SKM-1 (cell line): ENCODE results near the gene SHC1.
"Not testable (repeated sequence)": the region's sequence is repeated elsewhere in the genome, so short reads cannot be mapped to it uniquely, and the experiment has no call there.

ENCODE experiments used
- DNase-seq: peaks from one replicate; lab custom pipeline; 2025; ENCODE audit not compliant: unreplicated experiment; lab: John Stamatoyannopoulos, UW

Gene SHC1

DNA sequence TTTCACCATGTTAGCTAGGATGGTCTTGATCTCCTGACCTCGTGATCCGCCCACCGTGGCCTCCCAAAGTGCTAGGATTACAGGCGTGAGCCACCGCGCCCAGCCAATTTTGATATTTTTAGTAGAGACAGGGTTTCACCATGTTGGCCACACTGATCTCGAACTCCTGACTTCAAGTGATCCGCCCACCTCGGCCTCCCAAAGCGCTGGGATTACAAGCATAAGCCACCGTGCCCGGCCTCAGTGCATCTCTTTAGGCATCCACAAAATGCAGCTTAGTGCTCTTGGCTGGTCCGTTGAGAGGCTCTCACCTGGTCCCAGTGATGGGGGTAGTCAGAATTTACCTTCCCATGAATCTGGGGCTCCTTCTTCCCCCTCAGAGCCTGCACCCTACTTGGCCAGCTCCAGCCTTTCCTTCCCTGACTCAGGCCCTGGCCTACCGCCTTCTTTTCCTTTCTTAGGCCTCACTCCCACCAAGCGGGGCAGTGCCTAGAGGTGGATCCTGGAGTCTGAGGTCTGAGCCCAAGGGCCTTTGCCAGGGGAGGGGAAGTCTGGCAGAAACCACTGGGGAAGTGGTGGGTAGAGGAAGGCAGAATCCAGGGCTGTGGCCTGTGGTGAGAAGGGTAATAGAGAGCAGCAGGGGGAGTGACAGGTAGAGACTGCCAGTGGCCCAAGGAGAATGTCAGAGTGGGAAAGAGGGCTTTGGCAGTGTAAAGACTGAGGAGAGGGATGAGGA, 26.6 kb upstream of the SHC1 start:
- peak; percentile 73 for DNase-seq

DNA sequence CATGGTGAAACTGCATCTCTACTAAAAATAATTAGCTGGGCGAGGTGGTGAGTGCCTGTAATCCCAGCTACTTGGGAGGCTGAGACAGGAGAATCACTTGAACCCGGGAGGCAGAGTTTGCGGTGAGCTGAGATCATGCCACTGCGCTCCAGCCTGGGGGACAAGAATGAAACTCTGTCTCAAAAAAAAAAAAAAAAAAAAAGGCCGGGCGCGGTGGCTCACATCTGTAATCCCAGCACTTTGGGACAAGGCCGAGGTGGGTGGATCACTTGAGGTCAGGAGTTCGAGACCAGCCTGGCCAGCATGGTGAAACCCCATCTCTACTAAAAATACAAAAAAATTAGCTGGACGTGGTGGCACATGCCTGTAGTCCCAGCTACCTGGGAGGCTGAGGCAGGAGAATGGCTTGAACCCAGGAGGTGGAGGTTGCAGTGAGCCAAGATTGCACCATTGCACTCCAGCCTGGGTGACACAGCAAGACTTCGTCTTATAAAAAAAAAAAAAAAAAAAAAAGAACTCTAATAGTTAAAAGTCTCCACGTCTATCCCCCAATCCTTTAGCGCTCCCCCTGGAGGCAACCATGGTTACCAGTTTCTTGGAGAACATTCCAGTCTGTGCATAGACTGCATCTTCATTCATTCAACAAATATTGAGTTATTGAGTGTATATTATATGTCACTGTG, 24.9 kb upstream of the SHC1 start:
- not testable (repeated sequence) for DNase-seq

DNA sequence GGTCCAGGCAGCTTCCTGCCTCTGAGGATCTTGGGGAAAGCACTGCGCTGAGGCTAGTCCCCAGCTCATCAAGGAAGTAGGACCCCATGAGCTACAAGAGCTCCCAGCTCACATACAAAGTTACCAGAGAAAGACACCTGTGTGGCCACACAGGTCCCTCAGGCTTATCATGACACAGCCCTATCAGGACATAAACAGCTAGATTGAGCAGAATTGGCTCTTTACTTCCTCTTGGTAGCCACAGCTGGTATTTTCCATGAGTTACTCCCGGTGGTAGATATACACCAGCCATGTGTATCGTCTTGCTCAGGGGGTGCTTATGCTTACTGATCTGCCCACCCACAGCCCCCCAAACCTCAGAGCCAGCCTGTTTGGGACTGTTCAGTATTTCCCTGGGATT, 24.0 kb upstream of the SHC1 start:
- no peak for DNase-seq

DNA sequence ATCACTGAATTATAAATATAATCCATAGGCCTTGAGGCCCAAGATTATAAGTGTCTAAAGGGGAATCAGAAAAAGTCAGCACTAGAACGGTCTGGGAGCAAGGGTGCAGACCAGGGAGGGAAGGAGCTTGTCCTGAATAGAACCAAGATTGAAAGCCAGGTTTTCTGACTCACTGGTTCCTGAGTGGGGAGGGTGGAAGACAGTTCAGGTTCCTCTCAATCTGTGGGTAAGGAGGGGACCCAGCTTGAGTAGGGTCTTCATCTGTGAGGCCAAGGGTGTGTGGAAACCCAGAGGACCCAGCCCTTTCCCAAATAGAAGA, 23.7 kb upstream of the SHC1 start:
- DNase-seq, result no peak

DNA sequence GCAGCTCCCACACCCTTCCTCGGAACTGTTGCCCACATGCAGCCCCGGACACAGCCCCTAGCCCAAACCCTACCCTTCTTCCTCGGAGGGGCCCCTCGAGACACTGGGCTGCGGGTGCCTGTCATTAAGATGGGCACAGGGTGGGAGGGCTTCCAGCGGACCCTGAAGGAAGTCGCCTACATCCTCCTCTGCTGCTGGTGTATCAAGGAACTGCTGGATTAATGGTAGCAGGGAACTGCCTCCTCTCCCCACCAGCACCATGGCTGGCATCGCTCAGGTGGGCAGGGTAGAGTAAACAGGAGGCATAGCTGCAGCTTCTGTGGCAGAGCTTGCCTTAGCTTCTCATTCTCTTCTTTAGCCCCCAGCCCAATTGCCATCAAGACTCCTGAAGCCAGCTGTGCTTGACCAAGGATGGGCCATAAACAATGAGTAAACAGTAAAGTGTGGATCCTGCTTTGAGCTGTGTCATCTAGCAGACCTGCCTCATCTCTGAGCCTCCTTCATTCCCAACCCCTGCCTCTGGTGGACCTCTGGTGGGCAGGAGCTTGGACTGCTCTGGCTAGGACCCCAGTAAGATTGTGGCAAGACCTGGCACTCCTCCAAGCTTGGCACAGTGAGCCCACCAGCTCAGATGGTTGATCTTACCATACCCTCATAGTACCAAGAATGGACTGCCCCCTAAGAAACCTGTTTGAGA, 23.2 kb upstream of the SHC1 start, which contains the start of gene LENEP:
Gene LENEP, plus strand, starts transcription at position 15 of the 697 bp plus-strand sequence. Its CDS starts 22 bp downstream, at position 37.
- DNase-seq, result no peak

DNA sequence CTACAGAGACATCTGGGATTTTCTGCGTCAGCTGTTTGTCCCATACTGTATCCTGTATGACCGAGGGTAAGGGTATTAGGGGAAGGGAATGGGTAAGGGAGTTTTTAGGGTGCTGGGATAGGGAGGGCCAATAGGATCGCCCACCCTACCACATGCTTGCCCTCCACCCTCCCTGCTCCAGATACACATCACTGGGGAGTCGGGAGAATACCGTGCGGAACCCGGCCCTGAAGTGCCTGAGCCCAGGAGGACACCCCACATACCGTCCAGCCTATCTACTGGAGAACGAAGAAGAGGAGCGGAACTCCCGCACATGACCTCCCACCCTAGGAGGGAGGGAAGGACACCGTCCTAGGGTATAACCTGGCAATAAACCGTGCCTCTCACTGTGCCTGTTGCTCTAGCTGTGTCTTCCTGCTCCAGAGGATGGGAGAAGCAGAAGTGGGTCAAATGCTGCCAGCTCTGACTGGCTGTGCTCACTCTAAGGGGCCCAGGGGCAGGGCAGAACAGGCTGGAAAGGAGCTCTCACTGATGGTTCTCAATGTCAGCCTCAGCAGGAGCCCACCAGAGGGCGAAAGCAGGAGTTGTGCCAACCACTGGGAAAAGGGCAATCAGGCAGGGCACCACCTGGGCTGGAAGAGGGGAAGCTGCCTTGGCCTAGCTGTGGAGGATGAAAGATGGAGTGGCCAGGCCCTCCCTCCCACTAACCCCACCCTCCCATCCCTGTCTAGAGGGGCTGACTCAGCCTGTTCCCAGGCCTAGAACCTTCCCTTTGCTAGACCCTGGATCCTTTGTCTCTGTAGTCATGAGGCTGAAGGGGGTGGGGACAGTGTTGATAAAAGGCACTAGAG, 22.4 kb upstream of the SHC1 start:
- no peak for DNase-seq

DNA sequence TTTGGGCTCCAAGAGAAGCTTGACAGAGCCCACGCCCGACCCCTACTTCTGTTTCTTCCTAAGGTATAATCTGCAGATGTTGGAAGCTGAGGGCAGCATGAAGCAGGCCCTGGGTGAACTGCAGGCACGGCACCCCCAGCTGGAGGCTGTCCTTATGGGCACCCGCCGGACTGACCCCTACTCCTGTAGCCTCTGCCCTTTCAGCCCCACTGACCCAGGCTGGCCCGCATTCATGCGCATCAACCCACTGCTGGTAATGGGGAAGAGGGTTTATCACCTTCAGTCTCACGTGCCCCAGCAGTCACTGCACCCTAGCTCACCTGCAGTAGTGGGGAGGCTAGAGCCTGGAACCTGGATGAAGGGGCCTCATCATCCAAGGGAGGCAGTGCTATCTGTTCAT, 19.7 kb upstream of the SHC1 start:
- no peak for DNase-seq

DNA sequence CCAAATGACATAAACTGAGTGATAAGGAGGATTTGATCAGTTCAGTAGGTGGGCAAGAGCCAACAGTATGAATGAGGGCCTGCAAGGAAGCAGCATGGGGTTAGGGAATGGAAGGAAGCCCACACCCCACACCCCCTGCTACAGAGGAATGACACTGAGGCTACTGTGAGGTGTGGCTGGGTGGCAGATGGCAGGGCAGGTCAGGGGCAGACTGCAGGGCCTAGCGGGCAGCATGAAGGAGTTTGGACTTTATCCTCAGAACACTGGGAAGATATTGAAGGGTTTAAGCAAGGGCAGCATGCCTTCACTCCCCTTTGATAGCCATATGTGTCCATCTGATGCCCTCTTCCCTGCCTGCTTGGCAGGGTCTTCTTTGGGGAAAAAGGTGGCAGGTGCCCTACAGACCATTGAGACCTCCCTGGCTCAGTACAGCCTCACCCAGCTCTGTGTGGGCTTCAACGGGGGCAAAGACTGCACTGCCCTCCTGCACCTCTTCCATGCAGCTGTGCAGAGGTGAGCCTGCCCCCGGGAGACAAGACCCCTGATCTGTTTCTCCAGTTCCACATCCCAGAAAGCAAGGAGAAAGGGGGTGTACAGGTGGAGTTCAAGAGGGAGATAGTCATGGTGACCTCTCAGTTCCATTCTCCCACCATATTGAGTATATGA, 18.8 kb upstream of the SHC1 start:
- DNase-seq, result no peak

DNA sequence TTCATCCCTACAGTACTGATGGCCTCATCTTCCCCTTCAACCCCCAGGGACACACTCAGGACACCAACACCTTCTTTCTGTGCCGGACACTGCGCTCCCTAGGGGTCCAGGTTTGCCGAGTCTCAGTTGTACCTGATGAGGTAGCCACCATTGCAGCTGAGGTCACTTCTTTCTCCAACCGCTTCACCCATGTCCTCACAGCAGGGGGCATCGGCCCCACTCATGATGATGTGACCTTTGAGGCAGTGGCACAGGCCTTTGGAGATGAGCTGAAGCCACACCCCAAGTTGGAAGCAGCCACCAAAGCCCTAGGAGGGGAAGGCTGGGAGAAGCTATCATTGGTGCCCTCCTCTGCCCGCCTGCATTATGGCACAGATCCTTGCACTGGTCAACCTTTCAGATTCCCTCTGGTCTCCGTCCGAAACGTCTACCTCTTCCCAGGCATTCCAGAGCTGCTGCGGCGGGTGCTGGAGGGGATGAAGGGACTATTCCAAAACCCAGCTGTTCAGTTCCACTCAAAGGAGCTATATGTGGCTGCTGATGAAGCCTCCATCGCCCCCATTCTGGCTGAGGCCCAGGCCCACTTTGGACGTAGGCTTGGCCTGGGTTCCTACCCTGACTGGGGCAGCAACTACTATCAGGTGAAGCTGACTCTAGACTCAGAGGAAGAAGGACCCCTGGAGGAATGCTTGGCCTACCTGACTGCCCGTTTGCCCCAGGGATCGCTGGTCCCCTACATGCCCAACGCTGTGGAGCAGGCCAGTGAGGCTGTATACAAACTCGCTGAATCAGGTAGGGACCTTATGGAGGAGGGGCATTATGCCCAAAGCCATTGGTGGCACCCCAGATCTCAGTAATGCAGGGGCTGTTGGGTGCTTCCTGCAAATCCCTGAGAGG, 17.8 kb upstream of the SHC1 start:
- no peak for DNase-seq

DNA sequence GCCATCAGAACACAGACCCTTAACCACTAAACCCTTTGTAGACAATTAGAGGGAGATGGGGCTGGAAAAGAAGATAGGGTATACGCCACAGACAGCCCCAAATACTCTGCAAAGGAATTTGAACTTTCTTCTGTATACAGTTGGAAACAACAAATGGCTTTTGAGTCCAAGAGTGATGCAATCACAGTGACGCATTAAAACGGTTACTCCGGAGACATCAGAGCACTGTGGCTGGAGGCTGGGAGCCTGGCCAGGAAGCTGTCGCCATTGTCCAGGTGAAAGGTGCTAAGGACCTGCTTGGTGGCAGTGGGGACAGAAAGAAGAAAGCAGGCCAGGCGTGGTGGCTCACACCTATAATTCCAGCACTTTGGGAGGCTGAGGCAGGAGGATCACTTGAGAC, 16.8 kb upstream of the SHC1 start:
- no peak for DNase-seq

DNA sequence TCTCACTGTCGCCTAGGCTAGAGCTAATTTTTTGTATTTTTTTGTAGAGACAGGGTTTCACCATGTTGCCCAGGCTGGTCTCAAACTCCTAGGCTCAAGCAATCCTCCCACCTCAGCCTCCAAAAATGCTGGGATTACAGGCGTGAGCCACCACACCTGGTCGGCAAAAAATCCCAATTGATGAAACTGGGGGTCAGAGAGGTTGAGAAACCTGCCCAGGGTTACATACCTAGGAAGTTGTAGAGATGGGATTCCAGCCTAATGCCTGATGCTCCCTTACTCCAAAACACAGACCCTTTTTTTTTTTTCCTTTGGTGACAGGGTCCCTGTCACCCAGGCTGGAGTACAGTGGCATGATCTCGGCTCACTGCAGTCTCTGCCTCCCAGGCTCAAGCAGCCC, 16.2 kb upstream of the SHC1 start:
- DNase-seq, result not testable (repeated sequence)

DNA sequence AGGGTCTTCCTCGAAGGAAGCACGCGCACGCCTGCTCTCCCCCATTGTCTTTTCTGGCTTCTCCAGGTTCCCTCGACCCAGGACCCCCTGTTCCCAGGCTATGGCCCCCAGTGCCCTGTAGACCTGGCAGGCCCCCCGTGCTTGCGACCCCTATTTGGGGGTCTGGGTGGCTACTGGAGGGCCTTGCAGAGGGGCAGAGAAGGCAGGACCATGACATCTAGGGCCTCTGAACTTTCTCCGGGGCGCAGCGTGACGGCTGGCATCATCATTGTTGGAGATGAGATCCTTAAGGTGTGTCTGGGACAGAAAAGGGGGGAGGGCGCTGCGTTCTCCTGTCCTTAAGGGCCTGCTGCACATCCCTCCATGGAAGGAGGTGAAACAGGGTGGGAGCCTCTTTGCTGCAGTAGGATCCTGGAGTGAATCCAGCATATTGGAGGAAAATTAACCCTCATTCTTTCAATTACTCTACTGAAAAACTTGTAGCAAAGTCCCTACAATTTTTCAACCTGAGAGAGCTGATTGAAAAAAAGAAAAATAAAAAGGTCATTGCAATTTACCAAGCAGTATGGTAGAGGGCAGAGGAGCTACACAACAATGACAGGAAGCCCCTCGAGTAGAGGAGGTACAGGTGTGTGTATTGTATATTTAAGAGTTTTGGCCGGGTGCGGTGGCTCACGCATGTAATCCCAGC, 13.4 kb upstream of the SHC1 start:
- DNase-seq, result no peak

DNA sequence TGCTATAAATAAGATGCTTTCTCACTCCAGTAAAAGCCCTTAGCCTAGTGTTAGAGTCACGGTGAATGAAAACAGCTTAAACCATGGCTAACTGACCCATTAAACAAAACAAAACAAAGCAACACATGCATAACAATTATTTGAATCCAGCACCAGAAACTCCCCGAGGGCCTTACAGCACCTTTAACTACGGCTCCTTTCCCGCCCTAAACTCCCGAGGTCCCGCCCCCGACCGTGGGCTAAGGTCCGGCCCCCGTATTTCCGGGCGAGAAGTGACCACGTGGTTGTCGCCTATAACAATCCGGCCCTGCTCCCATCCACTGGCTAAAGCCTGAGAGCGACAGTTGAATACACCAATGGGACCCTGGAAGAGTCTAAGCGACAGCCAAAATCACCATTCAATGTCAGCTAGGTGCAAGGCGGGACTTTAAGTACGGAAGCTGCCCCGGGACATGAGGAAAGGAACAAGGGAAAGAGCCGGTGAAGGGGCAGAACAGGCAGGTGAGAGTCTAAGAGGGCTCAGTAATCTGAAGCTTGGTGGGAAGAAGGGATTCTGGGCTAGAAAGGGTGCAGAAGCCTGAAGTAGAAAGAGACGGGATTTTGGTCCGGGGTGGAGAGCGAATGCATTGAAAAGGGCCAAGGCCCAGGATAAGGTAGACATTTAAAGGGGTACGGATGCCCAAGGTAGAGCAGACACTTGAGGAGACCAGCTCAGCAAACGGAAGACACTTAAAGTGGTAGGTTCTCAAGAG, 12.5 kb upstream of the SHC1 start, which contains the start of gene FLAD1:
Gene FLAD1, plus strand, starts transcription at position 448 of the 752 bp plus-strand sequence. CDS start 351 bp downstream, outside the sequence.
- peak; percentile 100 for DNase-seq

DNA sequence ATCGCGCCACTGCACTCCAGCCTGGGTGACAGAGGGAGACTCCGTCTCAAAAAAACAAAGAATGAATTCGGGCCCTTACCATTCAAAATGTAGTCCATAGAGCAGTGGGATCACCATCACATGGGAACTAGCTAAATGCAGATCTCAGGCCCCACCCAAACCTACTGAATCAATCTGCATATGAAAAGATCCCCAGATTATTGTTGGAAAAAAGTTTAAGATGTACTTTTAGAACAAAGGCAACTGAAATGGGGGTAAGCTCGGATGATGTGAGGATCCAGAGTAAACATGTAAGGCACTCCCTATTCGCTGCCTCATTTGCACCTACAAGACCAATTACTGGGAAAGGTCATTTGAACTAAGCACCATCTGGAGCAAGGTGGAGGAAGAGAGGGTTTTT, 11.8 kb upstream of the SHC1 start:
- DNase-seq, result no peak

DNA sequence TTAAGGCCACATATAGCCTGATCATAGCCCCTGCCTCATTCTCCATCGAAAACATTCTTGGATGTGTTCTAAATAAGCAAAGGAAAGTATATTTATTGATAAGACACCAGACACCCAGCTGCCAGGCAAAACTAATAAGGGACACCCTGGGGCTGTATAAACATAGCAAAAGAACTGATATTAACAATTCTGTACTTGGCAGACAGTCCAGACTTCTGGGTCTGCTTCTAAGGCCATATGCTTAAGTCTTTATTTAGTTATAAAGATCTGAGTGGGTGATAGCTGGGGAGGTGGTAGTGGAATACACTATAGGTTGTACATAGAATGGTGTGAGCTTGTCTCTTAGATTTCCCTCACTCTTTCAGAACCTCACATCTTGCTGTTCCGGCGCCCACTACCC, 7.8 kb upstream of the SHC1 start:
- DNase-seq, result no peak

DNA sequence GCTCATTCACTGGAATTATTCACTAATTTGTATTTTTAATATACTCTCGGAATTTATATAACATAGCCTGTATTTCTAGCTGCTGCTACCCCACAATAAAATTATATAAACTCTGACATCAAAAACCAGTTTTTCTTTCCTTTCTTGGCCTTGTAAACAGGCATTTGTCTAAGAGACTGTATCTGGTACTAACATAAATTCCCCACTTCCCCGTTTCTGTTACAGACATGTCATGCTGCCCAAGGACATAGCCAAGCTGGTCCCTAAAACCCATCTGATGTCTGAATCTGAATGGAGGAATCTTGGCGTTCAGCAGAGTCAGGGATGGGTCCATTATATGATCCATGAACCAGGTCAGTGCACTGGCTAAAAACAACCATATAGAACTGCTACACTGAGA, 7.2 kb upstream of the SHC1 start:
- DNase-seq, result not testable (repeated sequence)

DNA sequence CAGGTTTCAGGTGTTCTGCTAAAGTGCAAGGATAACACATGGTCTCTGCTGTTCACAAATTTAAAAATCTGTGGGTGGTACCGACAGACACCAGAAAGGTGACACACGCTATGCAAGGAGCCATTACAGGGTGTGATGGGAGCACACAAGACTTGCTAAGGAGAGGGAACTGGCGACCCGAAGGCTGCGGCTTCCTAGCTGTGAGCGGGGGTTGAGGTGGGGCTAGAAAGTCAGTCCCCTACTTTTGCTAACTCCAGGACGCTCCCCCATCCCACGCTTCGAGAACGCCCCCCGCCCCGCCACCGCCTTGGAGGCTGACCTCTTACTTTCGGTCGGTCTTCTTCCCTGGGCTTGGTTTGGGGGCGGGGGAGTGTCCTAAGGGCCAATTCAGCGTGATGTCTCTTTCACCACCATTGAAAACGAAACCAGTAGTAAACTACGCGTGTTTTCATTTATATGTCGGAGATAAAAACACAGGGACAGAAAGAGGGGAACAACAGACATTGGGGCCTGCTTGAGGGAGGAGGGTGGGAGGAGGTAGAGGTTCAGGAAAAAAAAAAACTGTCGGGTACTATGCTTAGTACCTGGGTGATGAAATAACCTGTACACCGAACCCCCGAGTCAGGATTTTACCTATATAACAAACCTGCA, 5.0 kb upstream of the SHC1 start:
- no peak for DNase-seq
